Trophoblast cell (in vitro differentiated cells and primary cell): ENCODE measurements around the gene SERTAD3.
"Not testable (repeated sequence)": the region's sequence is repeated elsewhere in the genome, so short reads cannot be mapped to it uniquely, and the experiment has no call there.

ENCODE experiments used
- DNase-seq, 2 donors: peaks; one replicate each; pipeline ENCODE4 v3.0.0-alpha.2; 2016
- H2AFZ ChIP-seq: 2 replicates; pipeline ENCODE4 v1.6.1; 2013; ENCODE audit warnings: low read length, moderate library complexity, mild to moderate bottlenecking; ENCODE audit not compliant: insufficient read depth, poor library complexity
- H2AK5ac ChIP-seq: 2 replicates; pipeline ENCODE4 v1.6.1; 2013; ENCODE audit warnings: mild to moderate bottlenecking, low read length
- H2BK120ac ChIP-seq: 2 replicates; pipeline ENCODE4 v1.6.1; 2013; ENCODE audit warnings: low read length, mild to moderate bottlenecking, moderate library complexity; ENCODE audit not compliant: insufficient read depth, poor library complexity
- H2BK12ac ChIP-seq: 2 replicates; pipeline ENCODE4 v1.6.1; 2013; ENCODE audit warnings: mild to moderate bottlenecking, low read length, moderate library complexity
- H2BK5ac ChIP-seq: 2 replicates; pipeline ENCODE4 v1.6.1; 2013; ENCODE audit warnings: low read length, low read depth, moderate library complexity, mild to moderate bottlenecking; ENCODE audit not compliant: poor library complexity
- H3K14ac ChIP-seq: 2 replicates; pipeline ENCODE4 v1.6.1; 2013; ENCODE audit warnings: mild to moderate bottlenecking, low read length
- H3K18ac ChIP-seq: 2 replicates; pipeline ENCODE4 v1.6.1; 2013; ENCODE audit warnings: mild to moderate bottlenecking, low read length
- H3K23ac ChIP-seq: 2 replicates; pipeline ENCODE4 v1.6.1; 2013; ENCODE audit warnings: low read length
- H3K27ac ChIP-seq: 2 replicates; pipeline ENCODE4 v1.5.1; 2013; ENCODE audit warnings: low read depth, mild to moderate bottlenecking, inconsistent platforms, low read length, moderate library complexity
- H3K27me3 ChIP-seq: 2 replicates; pipeline ENCODE4 v1.6.1; 2013; ENCODE audit warnings: inconsistent platforms, mild to moderate bottlenecking, low read length, moderate library complexity; ENCODE audit not compliant: insufficient read depth
- H3K36me3 ChIP-seq, 2 experiments: 1 replicate in 1 of 2; 2 replicates in 1 of 2; pipeline ENCODE4 v1.6.1; 2013; ENCODE audit warnings: low read length in 2 of 2, mild to moderate bottlenecking in 2 of 2, moderate library complexity in 1 of 2; ENCODE audit not compliant: insufficient read depth in 2 of 2, control insufficient read depth in 1 of 2
- H3K4ac ChIP-seq: 2 replicates; pipeline ENCODE4 v1.6.1; 2013; ENCODE audit warnings: low read depth, mild to moderate bottlenecking, low read length, moderate library complexity
- H3K4me1 ChIP-seq, 2 experiments: 1 replicate in 1 of 2; 2 replicates in 1 of 2; pipeline ENCODE4 v1.6.1; 2013; ENCODE audit warnings: low read length in 2 of 2, mild to moderate bottlenecking in 2 of 2, moderate library complexity in 1 of 2; ENCODE audit not compliant: insufficient read depth in 2 of 2, control insufficient read depth in 1 of 2
- H3K4me2 ChIP-seq: 2 replicates; pipeline ENCODE4 v1.6.1; 2013; ENCODE audit warnings: inconsistent platforms, mild to moderate bottlenecking, low read length, moderate library complexity
- H3K4me3 ChIP-seq: 2 replicates; pipeline ENCODE4 v1.5.1; 2013; ENCODE audit warnings: mild to moderate bottlenecking, low read depth, low read length, inconsistent platforms
- H3K79me1 ChIP-seq: one replicate; pipeline ENCODE4 v1.6.1; 2013; ENCODE audit warnings: low read length
- H3K79me2 ChIP-seq: 2 replicates; pipeline ENCODE4 v1.6.1; 2013; ENCODE audit warnings: low read length, mild to moderate bottlenecking; ENCODE audit not compliant: control insufficient read depth, insufficient read depth, poor library complexity
- H3K9ac ChIP-seq: 2 replicates; pipeline ENCODE4 v1.6.1; 2013; ENCODE audit warnings: mild to moderate bottlenecking, low read length
- H3K9me3 ChIP-seq: 2 replicates; pipeline ENCODE4 v1.6.1; 2013; ENCODE audit warnings: low read depth, mild to moderate bottlenecking, control low read depth, inconsistent platforms, low read length; ENCODE audit not compliant: insufficient read depth
- H4K12ac ChIP-seq: 2 replicates; pipeline ENCODE4 v1.6.1; 2013; ENCODE audit warnings: low read depth, mild to moderate bottlenecking, low read length, moderate library complexity
- H4K8ac ChIP-seq: 2 replicates; pipeline ENCODE4 v1.6.1; 2013; ENCODE audit warnings: low read depth, mild to moderate bottlenecking, low read length, moderate library complexity
- H4K91ac ChIP-seq: one replicate; pipeline ENCODE4 v1.6.1; 2013; ENCODE audit warnings: low read depth, mild to moderate bottlenecking, low read length, moderate library complexity
- WGBS: extraction: QIAGEN DNeasy Blood & Tissue Kit; methylation state at CpG from one replicate; pipeline ENCODE4 v1.1.7; 2013; ENCODE audit warnings: missing lambda C conversion rate; ENCODE audit not compliant: insufficient read length, insufficient coverage; ENCODE audit errors: extremely low coverage; 5-methylcytosine and 5-hydroxymethylcytosine counted together

The SERTAD3 gene

DNA sequence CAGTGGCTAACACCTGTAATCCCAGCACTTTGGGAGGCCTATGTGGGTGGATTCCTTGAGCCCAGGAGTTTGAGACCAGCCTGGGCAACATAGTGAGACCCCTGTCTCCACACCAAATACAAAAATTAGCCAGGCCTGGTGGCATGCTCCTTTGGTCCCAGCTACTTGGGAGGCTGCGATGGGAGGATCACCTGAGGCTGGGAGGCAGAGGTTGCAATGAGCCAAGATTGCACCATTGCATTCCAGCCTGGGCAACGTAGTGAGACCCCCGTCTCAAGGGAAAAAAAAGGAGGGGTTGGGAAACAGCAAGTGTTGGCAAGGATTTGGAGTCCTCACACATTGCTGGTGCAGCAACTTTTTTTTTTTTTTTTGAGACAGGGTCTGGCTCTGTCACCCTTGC is 41.9 kb upstream of the SERTAD3 start:
- no peak overlapping the region for H2AFZ ChIP-seq
- no peak overlapping the region for H4K12ac ChIP-seq
- H3K4ac ChIP-seq: no peak overlapping the region
- no peaks in the 10 kb centered on the region for H3K79me2 ChIP-seq
- H3K27ac ChIP-seq: no peak overlapping the region
- H3K9me3 ChIP-seq: peaks cover 4% of the 10 kb centered on the region
- no peak overlapping the region for H3K14ac ChIP-seq
- no peak for DNase-seq
- H2AK5ac ChIP-seq: no peak overlapping the region
- no CpG with 5 or more reads among the region's 3 CpGs for WGBS
- no peak overlapping the region for H2BK5ac ChIP-seq
- no peak overlapping the region for H3K18ac ChIP-seq
- no peak overlapping the region for H3K23ac ChIP-seq
- no peak overlapping the region for H4K8ac ChIP-seq
- no peaks in the 10 kb centered on the region for H3K36me3 ChIP-seq
- no peaks in the 10 kb centered on the region for H3K27me3 ChIP-seq
- H2BK120ac ChIP-seq: no peak overlapping the region
- H3K4me2 ChIP-seq: no peak overlapping the region
- no peak overlapping the region for H4K91ac ChIP-seq
- no peak overlapping the region for H3K4me3 ChIP-seq
- H3K4me1 ChIP-seq: no peaks in the 10 kb centered on the region
- H3K9ac ChIP-seq: no peak overlapping the region
- no peaks in the 10 kb centered on the region for H3K79me1 ChIP-seq
- no peak overlapping the region for H2BK12ac ChIP-seq

DNA sequence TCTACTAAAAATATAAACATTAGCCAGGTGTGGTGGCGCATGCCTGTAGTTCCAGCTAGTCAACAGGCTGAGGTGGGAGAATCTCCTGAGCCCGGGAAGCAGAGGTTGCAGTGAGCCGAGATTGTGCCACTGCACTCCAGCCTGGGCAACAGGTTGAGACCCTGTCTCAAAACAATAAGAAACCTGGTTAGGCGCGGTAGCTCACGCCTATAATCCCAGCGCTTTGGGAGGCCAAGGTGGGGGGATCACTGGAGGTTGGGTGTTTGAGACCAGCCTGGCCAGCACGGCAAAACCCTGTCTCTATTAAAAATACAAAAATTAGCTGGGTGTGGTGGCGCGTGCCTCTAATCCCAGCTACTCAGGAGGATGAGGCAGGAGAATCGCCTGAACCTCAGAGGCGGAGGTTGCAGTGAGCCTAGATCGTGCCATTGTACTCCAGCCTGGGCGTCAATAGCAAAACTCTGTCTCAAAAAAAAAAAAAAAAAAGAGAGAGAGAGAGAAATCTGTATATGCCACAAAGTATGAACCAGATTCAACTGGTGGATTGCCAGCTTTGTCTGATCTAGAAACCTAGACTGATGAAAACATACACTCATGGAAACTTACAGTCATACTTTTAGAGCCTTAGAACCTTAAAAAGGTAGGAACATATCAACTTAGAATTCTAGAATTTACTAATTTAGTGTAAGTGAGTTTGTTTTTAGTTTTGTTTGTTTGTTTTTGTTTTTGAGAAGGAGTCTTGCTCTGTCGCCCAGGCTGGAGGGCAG is 31.9 kb upstream of the SERTAD3 start:
- H2BK120ac ChIP-seq, H3K14ac ChIP-seq, H2AFZ ChIP-seq, H4K91ac ChIP-seq, H4K12ac ChIP-seq, H3K36me3 ChIP-seq, H2AK5ac ChIP-seq, H2BK5ac ChIP-seq, H3K27ac ChIP-seq, H3K4me1 ChIP-seq, H3K4me2 ChIP-seq, H3K9ac ChIP-seq, H3K9me3 ChIP-seq, H3K23ac ChIP-seq, H2BK12ac ChIP-seq, H3K18ac ChIP-seq, H3K4me3 ChIP-seq, H3K27me3 ChIP-seq, H3K79me1 ChIP-seq, H4K8ac ChIP-seq, H3K79me2 ChIP-seq, H3K4ac ChIP-seq: not testable (repeated sequence)
- peak in 1 of 2 donors; percentile 26 for DNase-seq
- no CpG with 5 or more reads among the region's 15 CpGs for WGBS

DNA sequence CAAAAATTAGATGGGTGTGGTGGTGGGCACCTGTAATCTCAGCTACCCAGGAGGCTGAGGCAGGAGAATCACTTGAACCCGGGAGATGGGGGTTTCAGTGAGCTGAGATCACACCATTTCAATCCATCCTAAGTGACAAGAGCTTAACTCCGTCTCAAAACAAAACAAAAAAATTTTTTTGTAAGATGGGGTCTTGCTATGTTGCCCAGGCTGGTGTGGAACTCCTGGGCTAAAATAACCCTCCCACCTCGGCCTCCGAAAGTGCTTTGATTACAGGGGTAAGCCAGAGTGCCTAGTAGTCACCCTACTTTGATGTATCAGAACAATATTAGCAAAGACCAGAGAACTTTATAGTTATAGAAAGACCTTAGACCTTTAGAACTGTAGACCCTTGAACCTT is 30.6 kb upstream of the SERTAD3 start:
- Histone ChIP-seq H2BK120ac (no peak overlapping the region), H3K4me3 (no peak overlapping the region), H3K27ac (no peak overlapping the region), H4K8ac (no peak overlapping the region), H4K91ac (no peak overlapping the region), H3K4me2 (no peak overlapping the region), H3K79me2 (no peaks in the 10 kb centered on the region), H3K79me1 (no peaks in the 10 kb centered on the region), H3K23ac (no peak overlapping the region), H2BK5ac (no peak overlapping the region), H2AFZ (no peak overlapping the region), H3K18ac (no peak overlapping the region), H3K36me3 (no peaks in the 10 kb centered on the region), H4K12ac (no peak overlapping the region), H3K27me3 (no peaks in the 10 kb centered on the region), H3K4ac (no peak overlapping the region), H2AK5ac (no peak overlapping the region), H3K9me3 (peaks cover 2% of the 10 kb centered on the region), H3K4me1 (no peaks in the 10 kb centered on the region), H3K9ac (no peak overlapping the region), H3K14ac (no peak overlapping the region), H2BK12ac (no peak overlapping the region)
- no peak for DNase-seq
- no CpG with 5 or more reads among the region's 4 CpGs for WGBS

DNA sequence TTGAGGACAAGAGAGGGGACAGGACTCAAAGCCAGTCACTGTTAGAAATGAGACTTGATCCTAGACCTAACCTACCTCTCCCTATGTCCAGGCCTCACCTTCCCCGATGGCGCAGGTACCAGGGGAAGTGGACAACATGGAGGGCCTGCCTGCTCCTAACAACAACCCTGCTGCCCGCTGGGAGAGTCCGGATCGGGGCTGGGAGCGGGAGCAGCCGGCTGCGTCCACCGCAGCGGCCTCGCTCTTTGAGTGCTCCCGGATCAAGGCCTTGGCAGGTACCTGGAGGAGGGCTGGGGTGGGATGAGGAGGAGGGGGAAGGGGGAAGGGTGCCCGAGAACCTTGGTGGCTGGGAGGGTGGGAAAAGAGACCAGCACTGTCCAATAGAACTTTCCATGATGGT is 28.4 kb upstream of the SERTAD3 start:
- Histone ChIP-seq H2AFZ (no peak overlapping the region), H3K79me2 (no peaks in the 10 kb centered on the region), H3K9me3 (peaks cover 2% of the 10 kb centered on the region), H4K91ac (no peak overlapping the region), H2BK12ac (no peak overlapping the region), H3K14ac (no peak overlapping the region), H3K4me2 (no peak overlapping the region), H2BK5ac (no peak overlapping the region), H3K18ac (no peak overlapping the region), H3K4me1 (no peaks in the 10 kb centered on the region), H3K27me3 (peaks cover 3% of the 10 kb centered on the region), H4K12ac (no peak overlapping the region), H2BK120ac (no peak overlapping the region), H3K4me3 (no peak overlapping the region), H4K8ac (no peak overlapping the region), H2AK5ac (no peak overlapping the region), H3K9ac (no peak overlapping the region), H3K4ac (no peak overlapping the region), H3K36me3 (no peaks in the 10 kb centered on the region), H3K23ac (no peak overlapping the region), H3K27ac (no peak overlapping the region), H3K79me1 (no peaks in the 10 kb centered on the region)
- no CpG with 5 or more reads among the region's 13 CpGs for WGBS
- no peak for DNase-seq
